ENCODE data around the gene KIF16B. TPM values are rescaled to one million over a fixed set of nuclear protein-coding genes. Genes with fewer than 3 reads are reported as not detected.

The KIF16B gene
- total and polyA plus RNA-seq, 2 of the 13 experiments (the other 11 are each of a cell fraction or from before 2014, with no cell fraction given): 6.9 to 18.0 TPM

GRCh38 chr20:16476032-16476431 is 97.2 kb downstream of the KIF16B start (continued):
- TF ChIP-seq REL (CRISPR knock-in tag; conservative IDR thresholded peaks at IDR 0.05) (no peak), RAD21 (CRISPR knock-in tag; IDR thresholded peaks at IDR 0.05) (peak; percentile 83), RARG (CRISPR knock-in tag; IDR thresholded peaks at IDR 0.05; ENCODE audit: low read depth) (no peak), ZZZ3 (CRISPR knock-in tag; IDR thresholded peaks at IDR 0.05; ENCODE audit: borderline replicate concordance) (no peak), SMC3 (IDR thresholded peaks at IDR 0.05; ENCODE audit: low read length) (peak; percentile 91), ZNF644 (CRISPR knock-in tag; IDR thresholded peaks at IDR 0.05; ENCODE audit: low read depth) (no peak), ZNF280B (CRISPR knock-in tag; IDR thresholded peaks at IDR 0.05; ENCODE audit: borderline replicate concordance) (no peak), ZNF781 (CRISPR knock-in tag; IDR thresholded peaks at IDR 0.05; ENCODE audit: borderline replicate concordance, not compliant biosample characterization) (no peak), MIXL1 (CRISPR knock-in tag; IDR thresholded peaks at IDR 0.05) (0 out of 2 replicates have a peak, but pooled peaks have one; percentile 24), POLR2G (IDR thresholded peaks at IDR 0.05; ENCODE audit: low read depth, low read length) (no peak), MAX (IDR thresholded peaks at IDR 0.05) (no peak), PAF1 (CRISPR knock-in tag; IDR thresholded peaks at IDR 0.05) (no peak), STAG1 (CRISPR knock-in tag; IDR thresholded peaks at IDR 0.05) (peak; percentile 97), MLXIP (CRISPR knock-in tag; IDR thresholded peaks at IDR 0.05; ENCODE audit: borderline replicate concordance) (no peak), HINFP (CRISPR knock-in tag; IDR thresholded peaks at IDR 0.05; ENCODE audit: low read depth) (no peak), FOXA3 (CRISPR knock-in tag; IDR thresholded peaks at IDR 0.05) (peak; percentile 55; the same call in 1 of the 2 replicates), ZNF354B (CRISPR knock-in tag; IDR thresholded peaks at IDR 0.05) (no peak), ZGPAT (CRISPR knock-in tag; IDR thresholded peaks at IDR 0.05) (no peak), RXRB (CRISPR knock-in tag; IDR thresholded peaks at IDR 0.05; ENCODE audit: borderline replicate concordance) (0 out of 2 replicates have a peak, but pooled peaks have one; percentile 28), ATF5 (CRISPR knock-in tag; IDR thresholded peaks at IDR 0.05; ENCODE audit: low read depth) (no peak), SIX1 (CRISPR knock-in tag; IDR thresholded peaks at IDR 0.05; ENCODE audit: borderline replicate concordance) (0 out of 2 replicates have a peak, but pooled peaks have one; percentile 51), MLLT10 (CRISPR knock-in tag; IDR thresholded peaks at IDR 0.05) (no peak), RFXAP (CRISPR knock-in tag; IDR thresholded peaks at IDR 0.05; ENCODE audit: borderline replicate concordance) (no peak)
